SU-DHL-6 (cell line): ENCODE measurements around the gene TMEM127.

Experiments
- EZH2phosphoT487 ChIP-seq: fragments of 200-600 bp; sonication (generic), shearing (Covaris generic); conservative IDR thresholded peaks from 2 replicates; pipeline ENCODE4 v1.6.1; 2018; ENCODE audit warnings: mild to moderate bottlenecking, antibody characterized with exemption, low read length, moderate library complexity, mixed read lengths
- TF ChIP-seq, protein P1 (sequence below): fragments of 200-600 bp; sonication (generic); IDR thresholded peaks from one replicate; pipeline ENCODE4 v1.5.1; 2017; ENCODE audit warnings: antibody characterized with exemption, mild to moderate bottlenecking, low read length, moderate library complexity; ENCODE audit not compliant: insufficient read depth, poor library complexity, severe bottlenecking

DNA sequence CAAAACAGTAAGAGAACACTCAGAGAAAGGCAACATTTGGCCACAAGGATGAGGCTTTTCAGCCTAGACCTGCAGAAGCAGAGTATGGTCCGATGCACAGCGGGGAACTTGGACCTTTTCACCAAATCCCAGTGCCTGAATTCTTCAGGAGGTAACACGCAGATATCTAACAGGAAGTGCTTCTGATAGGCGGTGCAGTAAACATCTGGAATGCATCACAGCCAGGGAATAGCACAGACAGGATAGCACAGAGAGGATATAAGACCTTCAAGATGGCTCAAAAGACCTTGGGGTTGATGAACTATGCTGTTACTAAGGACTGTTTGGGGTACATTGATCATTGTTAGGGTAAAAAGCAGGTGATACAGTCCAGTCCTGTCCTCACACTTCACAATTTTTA, 1.7 kb downstream of the TMEM127 start:
- TF ChIP-seq, protein P1, sequence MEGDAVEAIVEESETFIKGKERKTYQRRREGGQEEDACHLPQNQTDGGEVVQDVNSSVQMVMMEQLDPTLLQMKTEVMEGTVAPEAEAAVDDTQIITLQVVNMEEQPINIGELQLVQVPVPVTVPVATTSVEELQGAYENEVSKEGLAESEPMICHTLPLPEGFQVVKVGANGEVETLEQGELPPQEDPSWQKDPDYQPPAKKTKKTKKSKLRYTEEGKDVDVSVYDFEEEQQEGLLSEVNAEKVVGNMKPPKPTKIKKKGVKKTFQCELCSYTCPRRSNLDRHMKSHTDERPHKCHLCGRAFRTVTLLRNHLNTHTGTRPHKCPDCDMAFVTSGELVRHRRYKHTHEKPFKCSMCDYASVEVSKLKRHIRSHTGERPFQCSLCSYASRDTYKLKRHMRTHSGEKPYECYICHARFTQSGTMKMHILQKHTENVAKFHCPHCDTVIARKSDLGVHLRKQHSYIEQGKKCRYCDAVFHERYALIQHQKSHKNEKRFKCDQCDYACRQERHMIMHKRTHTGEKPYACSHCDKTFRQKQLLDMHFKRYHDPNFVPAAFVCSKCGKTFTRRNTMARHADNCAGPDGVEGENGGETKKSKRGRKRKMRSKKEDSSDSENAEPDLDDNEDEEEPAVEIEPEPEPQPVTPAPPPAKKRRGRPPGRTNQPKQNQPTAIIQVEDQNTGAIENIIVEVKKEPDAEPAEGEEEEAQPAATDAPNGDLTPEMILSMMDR = no peak
- no peak for TF ChIP-seq EZH2phosphoT487
